Muscle layer of colon (tissue), 2 donors: ENCODE results near the gene NOD2.

Source experiments
- H3K27ac ChIP-seq: one replicate; pipeline ENCODE4 v1.7.0; 2013; ENCODE audit warnings: low read depth, mild to moderate bottlenecking, low read length, moderate library complexity
- H3K27me3 ChIP-seq, 2 donors: one replicate each; pipeline ENCODE4 v1.7.0; 2013; ENCODE audit warnings: low read length in 2 of 2, mild to moderate bottlenecking in 2 of 2; ENCODE audit not compliant: insufficient read depth in 2 of 2, control insufficient read depth in 1 of 2
- H3K36me3 ChIP-seq: one replicate; pipeline ENCODE4 v1.7.0; 2013; ENCODE audit warnings: mild to moderate bottlenecking, low read length; ENCODE audit not compliant: insufficient read depth
- H3K4me1 ChIP-seq: one replicate; pipeline ENCODE4 v1.7.0; 2013; ENCODE audit warnings: mild to moderate bottlenecking, low read length; ENCODE audit not compliant: insufficient read depth
- H3K4me3 ChIP-seq, 2 donors: one replicate each; pipeline ENCODE4 v1.7.0; 2013; ENCODE audit warnings: low read length in 2 of 2, low read depth in 1 of 2, mild to moderate bottlenecking in 1 of 2, moderate library complexity in 1 of 2
- H3K9ac ChIP-seq: one replicate; pipeline ENCODE4 v1.7.0; 2013; ENCODE audit warnings: low read length
- H3K9me3 ChIP-seq: one replicate; pipeline ENCODE4 v1.7.0; 2013; ENCODE audit warnings: mild to moderate bottlenecking, low read length
- donor health status: abdominal sarcoma.
- donor health status: Adenocarcinoma of cecum.

The NOD2 gene

DNA sequence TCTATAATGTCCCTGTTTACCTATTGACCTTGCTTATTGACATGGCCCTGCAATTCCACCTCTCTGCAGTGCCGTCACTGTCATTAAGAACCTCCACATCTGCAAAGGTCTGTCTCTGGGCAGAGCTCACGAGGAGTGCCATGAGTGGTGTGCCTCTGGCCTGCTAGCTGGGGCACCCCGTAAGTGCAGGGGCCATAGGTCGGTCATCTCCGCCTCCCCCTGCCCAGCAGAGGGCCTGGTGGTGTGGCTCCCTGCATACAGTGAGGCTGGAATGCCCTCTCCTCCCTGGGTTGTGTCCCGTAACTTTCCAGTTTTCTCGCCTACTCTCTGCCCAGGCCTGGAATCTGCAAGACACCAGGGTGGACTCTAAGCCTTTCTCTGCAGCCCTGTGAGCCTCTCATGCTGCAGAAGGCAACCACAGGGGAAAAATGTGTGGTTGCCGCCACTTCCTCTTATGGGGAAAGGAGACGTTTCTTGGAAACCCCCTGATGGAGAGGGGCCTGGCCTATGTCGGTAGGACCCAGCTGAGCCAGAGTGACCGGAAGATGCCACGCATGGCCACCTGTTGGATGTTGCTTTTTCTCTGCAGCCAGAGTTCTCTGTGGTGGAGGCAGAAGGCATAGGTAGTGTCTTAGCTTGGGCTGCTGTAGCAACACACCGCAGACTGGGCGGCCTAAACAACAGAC is 9.6 kb upstream of the NOD2 start:
- Histone ChIP-seq H3K36me3 (no peaks in the 10 kb centered on the region), H3K4me1 (no peaks in the 10 kb centered on the region), H3K9me3 (no peaks in the 10 kb centered on the region), H3K9ac (no peak overlapping the region), H3K4me3 (no peak overlapping the region), H3K27ac (no peak overlapping the region), H3K27me3 (no peaks in the 10 kb centered on the region)

- Histone ChIP-seq H3K4me1 (no peaks in the 10 kb centered on the region), H3K4me3 (no peak overlapping the region), H3K9ac (no peak overlapping the region), H3K36me3 (no peaks in the 10 kb centered on the region), H3K27me3 (no peaks in the 10 kb centered on the region), H3K9me3 (no peaks in the 10 kb centered on the region), H3K27ac (no peak overlapping the region)
These were observed 8.5 kb upstream of the NOD2 start for GRCh38 chr16:50684823-50685461.

GRCh38 chr16:50685462-50686063 is 7.8 kb upstream of the NOD2 start:
- Histone ChIP-seq H3K27ac (no peak overlapping the region), H3K27me3 (no peaks in the 10 kb centered on the region), H3K4me1 (no peaks in the 10 kb centered on the region), H3K4me3 (no peak overlapping the region), H3K9ac (no peak overlapping the region), H3K9me3 (no peaks in the 10 kb centered on the region), H3K36me3 (no peaks in the 10 kb centered on the region)

DNA sequence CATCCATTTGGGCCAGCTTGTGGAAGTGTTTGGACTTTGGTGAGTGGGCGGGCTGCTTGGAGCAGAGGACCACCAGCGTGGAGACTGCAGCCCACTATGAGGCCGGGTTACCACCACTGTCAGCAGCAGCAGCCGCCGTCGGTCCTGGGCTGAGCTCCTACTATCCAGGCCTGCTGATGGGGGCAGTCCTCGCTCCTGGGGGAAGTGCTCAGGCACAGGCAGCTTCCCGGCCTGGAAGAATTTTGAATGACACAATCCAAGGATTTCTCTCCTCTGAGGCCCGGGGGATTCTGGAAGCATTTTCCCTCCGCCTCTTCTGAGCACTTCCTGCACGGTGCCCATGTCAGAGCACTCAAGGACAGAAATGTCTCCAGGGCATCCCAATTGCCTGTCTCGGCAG is 5.3 kb upstream of the NOD2 start:
- Histone ChIP-seq H3K27ac (no peak overlapping the region), H3K9ac (no peak overlapping the region), H3K4me1 (no peaks in the 10 kb centered on the region), H3K4me3 (no peak overlapping the region), H3K36me3 (no peaks in the 10 kb centered on the region), H3K27me3 (no peaks in the 10 kb centered on the region), H3K9me3 (no peaks in the 10 kb centered on the region)

- Histone ChIP-seq H3K9me3 (no peaks in the 10 kb centered on the region), H3K9ac (no peak overlapping the region), H3K4me1 (peaks cover 4% of the 10 kb centered on the region), H3K4me3 (no peak overlapping the region), H3K27ac (no peak overlapping the region), H3K36me3 (no peaks in the 10 kb centered on the region), H3K27me3 (peaks cover 0 to 2% of the 10 kb centered on the region in 2 donors)
These were observed 4.5 kb upstream of the NOD2 start for GRCh38 chr16:50688867-50689266.

GRCh38 chr16:50690177-50690576 is 3.2 kb upstream of the NOD2 start:
- Histone ChIP-seq H3K9ac (no peak overlapping the region), H3K36me3 (no peaks in the 10 kb centered on the region), H3K27ac (no peak overlapping the region), H3K27me3 (peaks cover 0 to 10% of the 10 kb centered on the region in 2 donors), H3K4me1 (peaks cover 7% of the 10 kb centered on the region), H3K4me3 (no peak overlapping the region), H3K9me3 (no peaks in the 10 kb centered on the region)

GRCh38 chr16:50692644-50692998 is 785 bp upstream of the NOD2 start:
- Histone ChIP-seq H3K4me3 (no peak overlapping the region), H3K4me1 (peaks cover 25% of the 10 kb centered on the region), H3K36me3 (no peaks in the 10 kb centered on the region), H3K9ac (no peak overlapping the region), H3K9me3 (no peaks in the 10 kb centered on the region), H3K27me3 (peaks cover 0 to 10% of the 10 kb centered on the region in 2 donors), H3K27ac (no peak overlapping the region)

- Histone ChIP-seq H3K27ac (no peak overlapping the region), H3K4me3 (peak overlapping the region in 1 of 2 donors; percentile 46), H3K36me3 (no peaks in the 10 kb centered on the region), H3K4me1 (peaks cover 33% of the 10 kb centered on the region), H3K9ac (no peak overlapping the region), H3K9me3 (no peaks in the 10 kb centered on the region), H3K27me3 (peaks cover 0 to 10% of the 10 kb centered on the region in 2 donors)
These were observed 800 bp downstream of the NOD2 start for GRCh38 chr16:50694206-50694605.

DNA sequence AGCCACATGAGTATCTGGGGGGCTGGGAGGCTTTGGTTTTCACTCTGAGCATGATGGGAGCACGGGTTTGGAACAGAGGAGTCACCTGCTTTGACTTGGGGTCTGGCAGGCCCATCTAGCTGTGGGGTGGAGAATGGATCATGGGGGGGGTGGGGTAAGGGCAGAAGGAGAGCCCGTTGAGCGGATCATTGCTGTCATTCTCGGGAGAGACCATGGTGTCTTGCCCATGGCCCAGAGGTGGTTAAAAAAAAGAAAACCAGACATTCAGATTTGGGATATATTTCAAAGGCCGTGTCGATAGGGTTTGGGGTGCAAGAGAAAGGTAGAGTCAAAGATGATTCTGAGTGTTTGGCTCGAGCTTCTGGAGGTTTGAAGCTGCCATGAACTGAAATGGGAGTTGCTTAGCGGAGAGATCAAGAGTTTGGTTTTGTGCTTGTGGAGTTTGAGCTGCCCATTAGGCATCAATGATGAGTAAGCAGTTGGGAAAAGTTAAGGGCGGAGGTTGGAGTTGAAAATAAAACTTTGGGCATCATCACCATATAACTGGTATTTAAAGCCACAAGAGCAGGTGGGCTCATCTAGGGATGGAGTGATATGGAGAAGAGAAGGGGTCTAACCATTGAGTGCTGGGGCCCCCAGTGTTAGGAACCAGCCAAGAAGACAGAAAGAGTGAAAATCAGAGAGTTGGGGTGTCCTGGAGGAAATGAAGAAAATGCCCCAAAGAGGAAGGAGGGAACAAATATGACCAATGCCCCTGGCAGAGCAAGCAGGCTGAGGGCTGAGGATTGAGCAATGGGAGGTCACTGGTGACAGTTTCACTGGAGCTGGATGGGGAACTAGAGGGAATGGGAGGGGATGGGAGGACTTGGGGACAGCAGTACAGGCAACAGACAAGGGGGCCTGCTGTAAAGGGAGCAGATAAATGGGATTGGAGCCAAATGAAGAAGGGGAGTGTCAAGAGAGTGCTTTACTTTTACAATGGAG is 1.9 kb downstream of the NOD2 start:
- no peaks in the 10 kb centered on the region for H3K36me3 ChIP-seq
- H3K4me1 ChIP-seq, result peaks cover 33% of the 10 kb centered on the region
- peaks cover 0 to 10% of the 10 kb centered on the region in 2 donors for H3K27me3 ChIP-seq
- no peak overlapping the region for H3K27ac ChIP-seq
- no peaks in the 10 kb centered on the region for H3K9me3 ChIP-seq
- H3K9ac ChIP-seq, result no peak overlapping the region
- no peak overlapping the region for H3K4me3 ChIP-seq

GRCh38 chr16:50696126-50696525 is 2.7 kb downstream of the NOD2 start:
- no peak overlapping the region for H3K4me3 ChIP-seq
- no peaks in the 10 kb centered on the region for H3K36me3 ChIP-seq
- H3K27ac ChIP-seq, result no peak overlapping the region
- no peak overlapping the region for H3K9ac ChIP-seq
- H3K4me1 ChIP-seq, result peaks cover 33% of the 10 kb centered on the region
- no peaks in the 10 kb centered on the region for H3K9me3 ChIP-seq
- H3K27me3 ChIP-seq, result peaks cover 0 to 10% of the 10 kb centered on the region in 2 donors
